Hepatocyte (in vitro differentiated cells): ENCODE data around the gene KLHL42. TPM values are rescaled to one million over a fixed set of nuclear protein-coding genes. Genes with fewer than 3 reads are reported as not detected.

Experiments
- DNase-seq: peaks from one replicate; pipeline ENCODE4 v3.0.0-alpha.2; 2016; ENCODE audit warnings: low spot score
- H2AFZ ChIP-seq: fragments of 200-600 bp; sonication (generic); 2 replicates; pipeline ENCODE4 v1.6.0; 2016; ENCODE audit warnings: antibody characterized with exemption, mild to moderate bottlenecking
- H3K27ac ChIP-seq: fragments of 200-600 bp; sonication (generic); 2 replicates; pipeline ENCODE4 v1.5.1; 2016; ENCODE audit warnings: mild to moderate bottlenecking
- H3K27me3 ChIP-seq: fragments of 200-600 bp; sonication (generic); 2 replicates; pipeline ENCODE4 v1.6.1; 2016
- H3K36me3 ChIP-seq: fragments of 200-600 bp; sonication (generic); replicated peaks from 2 replicates; pipeline ENCODE4 v1.5.1; 2016; ENCODE audit warnings: low read depth; ENCODE audit not compliant: insufficient read depth
- H3K4me1 ChIP-seq: fragments of 200-600 bp; sonication (generic); 2 replicates; pipeline ENCODE4 v1.5.1; 2016; ENCODE audit warnings: mild to moderate bottlenecking, moderate library complexity; ENCODE audit not compliant: insufficient read depth
- H3K4me2 ChIP-seq: fragments of 200-600 bp; sonication (generic); 2 replicates; pipeline ENCODE4 v1.6.0; 2016
- H3K4me3 ChIP-seq: fragments of 200-600 bp; sonication (generic); 2 replicates; pipeline ENCODE4 v1.5.1; 2016; ENCODE audit warnings: mild to moderate bottlenecking
- H3K79me2 ChIP-seq: fragments of 200-600 bp; sonication (generic); 2 replicates; pipeline ENCODE4 v1.6.0; 2017; ENCODE audit warnings: mild to moderate bottlenecking
- H3K9me2 ChIP-seq: fragments of 200-600 bp; sonication (generic); replicated peaks from 2 replicates; pipeline ENCODE4 v1.6.0; 2017; ENCODE audit warnings: mild to moderate bottlenecking; ENCODE audit not compliant: insufficient read depth
- H3K9me3 ChIP-seq: fragments of 200-600 bp; sonication (generic); 2 replicates; pipeline ENCODE4 v1.5.1; 2016; ENCODE audit warnings: low read depth, mild to moderate bottlenecking
- H4K20me1 ChIP-seq: fragments of 200-600 bp; sonication (generic); 2 replicates; pipeline ENCODE4 v1.6.0; 2016; ENCODE audit warnings: mild to moderate bottlenecking; ENCODE audit not compliant: insufficient read depth, poor library complexity, severe bottlenecking
- CTCF ChIP-seq: fragments of 200-600 bp; sonication (generic); IDR thresholded peaks from 2 replicates; pipeline ENCODE4 v1.5.1; 2016; ENCODE audit warnings: antibody characterized with exemption, mild to moderate bottlenecking; ENCODE audit not compliant: poor library complexity
- EZH2 ChIP-seq: fragments of 200-600 bp; sonication (generic); IDR thresholded peaks from 2 replicates; pipeline ENCODE4 v1.6.1; 2016; ENCODE audit warnings: antibody characterized with exemption, mild to moderate bottlenecking, borderline replicate concordance
- EZH2phosphoT487 ChIP-seq: fragments of 200-600 bp; sonication (generic); IDR thresholded peaks from one replicate; pipeline ENCODE4 v1.6.1; 2018; ENCODE audit warnings: antibody characterized with exemption, mild to moderate bottlenecking, low read depth, moderate library complexity; ENCODE audit not compliant: unreplicated experiment, severe bottlenecking
- WGBS: methylation state at CpG from one replicate; pipeline ENCODE4 v1.1.6; 2016; ENCODE audit warnings: low lambda C conversion rate; ENCODE audit errors: missing lambda C conversion rate; 5-methylcytosine and 5-hydroxymethylcytosine counted together
- polyA plus RNA-seq: library from polyadenylated mRNA; unstranded; fragments of >200 nt; fragmentation: Nextera tagmentation; extraction: Ambion mirVana; gene quantifications from 2 replicates; pipeline ENCODE4 v1.2.1, GENCODE V29; 2016
- total RNA-seq: library from RNA; depleted of rRNA; stranded (reverse); fragments of >200 nt; gene quantifications from 2 replicates; pipeline ENCODE4 v1.2.3, GENCODE V29; 2014

The KLHL42 gene
- total and polyA plus RNA-seq, 2 experiments from 2014 or later = 13.5 to 14.4 TPM

- no peaks in the 10 kb centered on the region for H3K9me2 ChIP-seq
- no peak overlapping the region for H3K4me3 ChIP-seq
- TF ChIP-seq EZH2phosphoT487 (no peak), EZH2 (no peak), CTCF (no peak)
- H2AFZ ChIP-seq = no peak overlapping the region
- no peaks in the 10 kb centered on the region for H3K27me3 ChIP-seq
- H3K4me2 ChIP-seq = no peak overlapping the region
- no peaks in the 10 kb centered on the region for H3K36me3 ChIP-seq
- H4K20me1 ChIP-seq = no peaks in the 10 kb centered on the region
- H3K79me2 ChIP-seq = no peaks in the 10 kb centered on the region
- peaks cover 17% of the 10 kb centered on the region for H3K4me1 ChIP-seq
- no peak overlapping the region for H3K27ac ChIP-seq
- DNase-seq = no peak
- WGBS = 65% methylated on average over 2 of the region's 2 CpGs
- no peaks in the 10 kb centered on the region for H3K9me3 ChIP-seq
These were observed 58.6 kb downstream of the KLHL42 start for GRCh38 chr12:27838543-27839185.

GRCh38 chr12:27840229-27840999, 60.4 kb downstream of the KLHL42 start:
- Histone ChIP-seq H3K27ac (no peak overlapping the region), H3K4me3 (no peak overlapping the region), H3K27me3 (no peaks in the 10 kb centered on the region), H3K36me3 (no peaks in the 10 kb centered on the region), H3K9me3 (no peaks in the 10 kb centered on the region), H2AFZ (no peak overlapping the region), H3K79me2 (no peaks in the 10 kb centered on the region), H3K4me1 (peaks cover 28% of the 10 kb centered on the region), H3K9me2 (no peaks in the 10 kb centered on the region), H3K4me2 (no peak overlapping the region), H4K20me1 (no peaks in the 10 kb centered on the region)
- WGBS = 81% methylated on average over 3 of the region's 3 CpGs
- TF ChIP-seq CTCF (peak; percentile 30), EZH2 (no peak)
- no peak for DNase-seq

DNA sequence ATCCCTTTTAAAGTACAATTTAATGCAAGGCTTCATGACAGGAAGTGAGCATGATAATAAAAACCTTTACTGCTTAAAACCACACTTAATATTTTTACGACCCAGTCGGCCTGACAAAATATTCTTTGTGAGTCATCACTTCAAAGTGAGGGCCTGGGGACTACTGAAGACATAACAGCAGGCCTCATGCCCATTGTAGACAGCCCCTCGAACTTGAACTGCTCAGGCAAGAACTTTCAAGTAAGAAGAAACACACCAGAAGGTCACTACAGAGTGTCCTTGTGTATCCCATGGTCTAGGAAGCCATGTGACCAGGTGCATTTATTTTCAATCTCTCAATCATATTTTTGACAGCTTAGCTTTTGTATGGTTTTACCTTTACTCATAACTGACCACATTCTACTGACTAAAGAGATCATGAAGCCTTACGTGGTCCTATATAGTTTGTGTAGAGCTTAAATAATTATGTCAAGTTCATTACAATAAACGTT, 61.4 kb downstream of the KLHL42 start:
- peak; percentile 26 for DNase-seq
- no peaks in the 10 kb centered on the region for H3K36me3 ChIP-seq
- no peak overlapping the region for H3K4me3 ChIP-seq
- no peaks in the 10 kb centered on the region for H4K20me1 ChIP-seq
- H3K79me2 ChIP-seq = no peaks in the 10 kb centered on the region
- no peaks in the 10 kb centered on the region for H3K9me2 ChIP-seq
- H3K27me3 ChIP-seq = no peaks in the 10 kb centered on the region
- no peak for TF ChIP-seq EZH2phosphoT487
- TF ChIP-seq CTCF = no peak
- no peak for TF ChIP-seq EZH2
- H3K4me1 ChIP-seq = peaks cover 28% of the 10 kb centered on the region
- WGBS = 47% methylated on average over 5 of the region's 5 CpGs
- peak overlapping the region; percentile 56 for H3K27ac ChIP-seq
- H2AFZ ChIP-seq = no peak overlapping the region
- no peak overlapping the region for H3K4me2 ChIP-seq
- H3K9me3 ChIP-seq = no peaks in the 10 kb centered on the region
